Measurements from ENCODE around the gene INTS13.
"Not testable (repeated sequence)": the region's sequence is repeated elsewhere in the genome, so short reads cannot be mapped to it uniquely, and the experiment has no call there.

INTS13 gene

DNA sequence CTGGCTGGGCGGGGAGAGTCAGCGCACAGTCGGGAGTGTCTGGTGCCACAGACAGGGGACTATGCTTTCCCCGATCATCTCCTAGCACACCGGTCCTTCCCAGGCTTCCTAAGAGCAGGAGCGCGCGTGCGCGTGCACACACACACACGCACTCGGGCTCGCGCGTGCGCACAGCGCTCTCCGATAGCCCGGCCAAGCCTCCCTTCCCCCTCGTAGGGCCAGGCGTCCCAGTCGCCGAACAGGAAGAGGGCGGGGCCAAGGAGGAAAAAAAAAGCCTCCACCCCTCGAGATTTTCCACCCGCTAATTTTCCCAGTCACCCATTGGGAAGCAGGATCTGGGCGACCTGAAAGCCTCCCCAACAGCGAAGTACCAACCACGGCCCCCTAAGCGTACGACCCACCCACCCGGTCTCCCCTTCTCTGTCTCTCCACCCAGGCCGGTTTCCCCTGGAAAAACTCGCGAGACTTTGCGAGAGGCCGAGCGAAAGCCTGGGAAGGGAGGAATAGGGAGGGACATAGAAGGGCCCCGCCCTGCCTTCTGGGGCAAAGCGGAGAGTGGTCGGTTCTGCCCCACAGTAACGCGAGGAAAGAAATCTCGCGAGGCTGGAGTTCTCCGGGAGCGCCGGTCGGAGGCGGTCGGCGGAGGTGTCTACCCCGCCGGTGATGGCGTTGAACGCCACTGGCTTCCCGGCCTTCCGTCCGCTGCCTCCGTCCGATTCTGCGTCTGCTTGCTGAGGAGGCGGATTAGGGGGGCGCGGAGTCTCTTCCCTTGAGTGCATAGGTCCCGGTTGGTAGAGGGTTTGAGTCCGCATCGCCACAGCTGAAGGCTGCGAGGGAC is at the start of gene INTS13, which contains the start of gene FGFR1OP2:
Gene INTS13 (minus strand): TSS at position 119 of the 838 bp plus-strand sequence. CDS start 1,178 bp downstream, outside the sequence.
Gene FGFR1OP2 (plus strand): TSS at position 608 of the 838 bp plus-strand sequence. CDS start 15,689 bp downstream, outside the sequence.
- FAIRE-seq (peak; percentile 98), DNase-seq (ENCODE audit: extremely low spot score, insufficient read length, low read depth) (peak; percentile 85)

GRCh38 chr12:26982866-26983265 is 45.1 kb upstream of the INTS13 start:
- DNase-seq (ENCODE audit: extremely low spot score, insufficient read length, low read depth) = no peak

GRCh38 chr12:26979733-26980132 is 42.0 kb upstream of the INTS13 start:
- DNase-seq (ENCODE audit: extremely low spot score, insufficient read length, low read depth) (no peak), FAIRE-seq (no peak)

More at GRCh38 chr12:26982866-26983265, 45.1 kb upstream of the INTS13 start:
- FAIRE-seq = no peak

DNA sequence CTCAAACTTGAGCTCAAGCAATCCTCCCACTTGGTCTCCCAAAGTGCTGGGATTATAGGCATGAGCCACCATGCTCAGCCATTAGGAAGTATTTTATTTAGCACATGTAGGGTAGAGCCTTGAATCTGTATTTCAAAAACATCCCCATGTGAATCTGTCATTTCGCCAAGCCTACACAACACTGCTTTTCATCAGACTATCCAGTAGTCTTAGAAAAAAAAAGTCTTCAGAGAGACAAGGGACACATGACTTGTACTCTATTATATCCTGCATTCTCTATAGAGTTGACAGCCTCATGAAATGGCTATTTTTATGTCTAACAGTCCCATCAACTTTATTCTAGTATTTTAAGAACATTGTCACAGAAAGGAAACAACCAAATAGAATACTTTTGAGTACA is 41.0 kb upstream of the INTS13 start:
- FAIRE-seq = no peak
- no peak for DNase-seq (ENCODE audit: extremely low spot score, insufficient read length, low read depth)

DNA sequence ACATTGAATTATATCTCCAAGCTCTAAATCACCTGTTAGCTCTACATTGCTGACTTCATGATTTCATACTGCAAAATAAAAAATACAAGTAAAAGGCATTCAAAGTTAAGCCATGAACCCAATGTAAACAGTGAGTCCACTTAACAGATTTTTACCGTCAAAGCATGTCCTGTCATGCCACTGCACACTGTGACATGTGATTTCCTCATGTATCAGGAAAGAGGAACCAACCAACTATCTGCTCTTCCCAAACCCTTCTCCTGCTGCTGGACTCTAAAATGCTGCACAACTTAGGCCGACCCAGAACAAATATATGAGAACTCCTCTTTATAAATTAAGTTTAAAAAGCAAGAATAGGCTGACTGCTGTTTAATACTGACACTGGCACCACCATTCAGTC is 38.9 kb upstream of the INTS13 start:
- DNase-seq (ENCODE audit: extremely low spot score, insufficient read length, low read depth) = no peak
- no peak for FAIRE-seq

DNA sequence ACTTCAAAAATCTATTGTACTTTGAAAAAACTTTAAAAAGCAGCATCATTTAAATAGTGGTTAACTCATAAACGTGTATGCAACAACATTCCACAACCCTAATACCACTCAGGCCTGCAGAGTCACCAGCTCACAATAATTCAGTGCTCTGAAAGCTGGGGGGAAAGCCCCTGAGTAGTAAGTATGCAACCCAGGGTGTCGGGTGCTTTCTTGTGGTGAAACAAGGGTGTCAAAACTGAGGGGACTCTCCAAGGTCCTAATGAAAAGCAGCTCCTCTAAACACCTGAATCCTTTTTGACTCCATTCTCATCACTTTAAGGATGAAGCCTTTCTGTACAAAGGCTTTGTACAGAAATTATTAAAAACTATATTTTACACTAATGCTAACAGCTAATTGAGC is 34.2 kb upstream of the INTS13 start:
- peak; percentile 43 for DNase-seq (ENCODE audit: extremely low spot score, insufficient read length, low read depth)
- peak; percentile 92 for FAIRE-seq

- FAIRE-seq = no peak
- no peak for DNase-seq (ENCODE audit: extremely low spot score, insufficient read length, low read depth)
These were observed 32.4 kb upstream of the INTS13 start for GRCh38 chr12:26970136-26970535.

- DNase-seq (ENCODE audit: extremely low spot score, insufficient read length, low read depth) (no peak), FAIRE-seq (no peak)
These were observed 29.1 kb upstream of the INTS13 start for GRCh38 chr12:26966842-26967241.

GRCh38 chr12:26963413-26963812 is 25.6 kb upstream of the INTS13 start:
- FAIRE-seq (no peak), DNase-seq (ENCODE audit: extremely low spot score, insufficient read length, low read depth) (no peak)

- DNase-seq (ENCODE audit: extremely low spot score, insufficient read length, low read depth) (no peak), FAIRE-seq (no peak)
These were observed 24.0 kb upstream of the INTS13 start for GRCh38 chr12:26961803-26962202.

DNA sequence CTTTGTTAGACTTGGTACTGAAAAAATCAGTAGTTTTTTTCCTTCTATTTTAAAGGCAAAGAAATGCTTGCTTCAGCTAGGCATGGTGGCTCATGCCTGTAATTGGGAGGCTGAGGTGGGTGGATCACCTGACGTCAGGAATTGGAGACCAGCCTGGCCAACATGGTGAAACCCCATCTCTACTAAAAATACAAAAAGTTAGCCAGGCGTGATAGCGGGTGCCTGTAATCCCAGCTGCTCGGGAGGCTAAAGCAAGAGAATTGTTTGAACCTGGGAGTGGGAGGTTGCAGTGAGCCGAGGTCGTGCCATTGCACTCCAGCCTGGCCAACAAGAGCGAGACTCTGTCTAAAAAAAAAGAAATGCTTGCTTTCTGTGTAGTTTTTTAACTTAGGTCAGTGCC is 23.6 kb upstream of the INTS13 start:
- not testable (repeated sequence) for DNase-seq (ENCODE audit: extremely low spot score, insufficient read length, low read depth); FAIRE-seq

- FAIRE-seq (no peak), DNase-seq (ENCODE audit: extremely low spot score, insufficient read length, low read depth) (no peak)
These were observed 16.2 kb upstream of the INTS13 start for GRCh38 chr12:26954027-26954426.

DNA sequence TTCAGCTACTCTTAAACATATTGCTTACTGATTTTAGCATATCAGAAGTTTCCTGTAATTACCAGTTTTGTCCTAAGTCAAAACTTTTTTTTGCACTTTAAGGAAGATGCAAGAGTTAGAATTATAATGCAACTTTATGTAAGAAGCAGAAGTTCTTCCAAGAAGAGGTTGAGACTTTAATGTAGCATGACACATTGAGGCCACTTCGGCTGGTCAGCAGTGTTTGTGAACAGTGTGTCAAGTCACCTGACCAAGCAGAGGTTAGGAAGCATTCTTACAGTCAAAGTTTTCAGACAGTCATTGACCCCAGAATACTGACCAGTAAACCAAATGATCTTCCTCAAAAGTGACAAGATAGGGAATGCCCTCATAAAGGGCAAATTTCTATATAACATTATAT is 15.7 kb upstream of the INTS13 start:
- DNase-seq (ENCODE audit: extremely low spot score, insufficient read length, low read depth) (no peak), FAIRE-seq (peak; percentile 9)

DNA sequence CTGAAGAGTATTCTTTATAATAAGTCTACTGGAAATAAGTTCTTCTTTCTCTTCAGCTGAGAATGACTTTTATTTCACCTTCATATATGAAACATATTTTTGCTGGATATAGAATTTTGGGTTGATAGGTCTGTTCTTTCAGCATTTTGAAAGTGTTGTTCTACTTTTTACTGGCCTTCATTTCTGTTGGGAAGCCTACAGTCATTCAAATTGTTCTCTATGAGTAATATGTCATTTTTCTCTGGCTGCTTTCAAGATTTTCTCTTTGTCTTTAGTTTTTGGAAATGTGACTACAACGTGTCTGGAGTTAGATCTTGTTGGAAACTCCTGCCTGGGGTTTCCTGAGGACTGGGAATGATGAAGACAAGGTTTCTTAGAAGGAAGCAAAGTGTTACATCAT is 10.5 kb upstream of the INTS13 start:
- FAIRE-seq (no peak), DNase-seq (ENCODE audit: extremely low spot score, insufficient read length, low read depth) (no peak)

DNA sequence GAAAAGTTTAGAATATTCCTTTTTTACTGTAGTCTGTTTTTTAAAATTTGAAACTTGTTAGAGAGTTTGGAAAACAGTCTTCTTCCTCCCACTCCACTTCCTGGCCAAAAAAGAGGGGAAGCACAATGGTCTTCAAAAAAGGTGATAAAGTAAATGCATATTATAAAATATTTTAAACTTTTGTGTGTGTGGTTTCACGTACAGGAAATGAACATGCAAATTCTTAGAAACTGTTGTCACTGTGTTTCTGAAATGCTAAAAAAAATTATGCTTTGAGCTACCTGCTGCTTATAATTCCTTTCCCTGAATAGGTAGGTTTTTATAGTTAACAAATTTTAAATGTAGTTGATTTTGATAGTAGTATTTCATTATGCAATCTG is 3.4 kb upstream of the INTS13 start:
- peak; percentile 41 for FAIRE-seq
- DNase-seq (ENCODE audit: extremely low spot score, insufficient read length, low read depth) = no peak

GRCh38 chr12:26940516-26941214 is 2.9 kb upstream of the INTS13 start:
- no peak for DNase-seq (ENCODE audit: extremely low spot score, insufficient read length, low read depth)
- FAIRE-seq = no peak

GRCh38 chr12:26939953-26940352 is 2.2 kb upstream of the INTS13 start:
- no peak for FAIRE-seq
- no peak for DNase-seq (ENCODE audit: extremely low spot score, insufficient read length, low read depth)

- DNase-seq (ENCODE audit: extremely low spot score, insufficient read length, low read depth) = no peak
- peak; percentile 75 for FAIRE-seq
These were observed 1.5 kb upstream of the INTS13 start for GRCh38 chr12:26939192-26939832.

DNA sequence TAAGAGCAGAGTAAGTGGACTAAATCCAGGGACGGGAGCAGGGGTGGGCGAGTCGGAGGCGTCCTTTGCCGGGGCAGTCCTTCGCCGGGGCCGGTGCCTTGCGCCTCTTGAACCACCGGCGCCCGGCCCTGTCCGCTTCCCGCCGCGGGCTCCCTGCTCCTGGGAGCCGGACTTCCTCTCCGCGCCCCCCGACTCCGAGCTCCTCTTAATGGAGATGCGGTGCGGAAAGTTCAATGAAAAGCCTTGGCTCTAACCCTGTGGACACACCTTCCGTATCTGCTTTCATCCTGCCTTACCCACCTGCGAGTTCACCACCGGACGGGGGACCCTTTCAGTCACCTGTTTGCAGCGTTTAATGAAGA is 901 bp upstream of the INTS13 start:
- DNase-seq (ENCODE audit: extremely low spot score, insufficient read length, low read depth) (no peak), FAIRE-seq (no peak)

GRCh38 chr12:26937443-26937862 is 328 bp downstream of the INTS13 start:
- DNase-seq (ENCODE audit: extremely low spot score, insufficient read length, low read depth) (no peak), FAIRE-seq (peak; percentile 58)

All from GM18507 (cell line).